HG02885 (cell line): ENCODE results near the gene ZNF74.
A peak's percentile ranks its signal among the peaks of the same experiment; 100 is the strongest.
"Not testable (repeated sequence)": the region's sequence is repeated elsewhere in the genome, so short reads cannot be mapped to it uniquely, and the experiment has no call there.

Experiments used
- ATAC-seq: cut with Tn5 transposase; IDR thresholded peaks from one replicate; pipeline ENCODE4 v1.9.1; 2021; ENCODE audit warnings: mild to moderate bottlenecking; ENCODE audit not compliant: unreplicated experiment, poor library complexity

Gene ZNF74

GRCh38 chr22:20393705-20394476, at the start of gene ZNF74:
TSS of gene ZNF74 (plus strand) at chr22:20394151. CDS start at chr22:20394629, 478 bp downstream.
- peak; percentile 88 for ATAC-seq

DNA sequence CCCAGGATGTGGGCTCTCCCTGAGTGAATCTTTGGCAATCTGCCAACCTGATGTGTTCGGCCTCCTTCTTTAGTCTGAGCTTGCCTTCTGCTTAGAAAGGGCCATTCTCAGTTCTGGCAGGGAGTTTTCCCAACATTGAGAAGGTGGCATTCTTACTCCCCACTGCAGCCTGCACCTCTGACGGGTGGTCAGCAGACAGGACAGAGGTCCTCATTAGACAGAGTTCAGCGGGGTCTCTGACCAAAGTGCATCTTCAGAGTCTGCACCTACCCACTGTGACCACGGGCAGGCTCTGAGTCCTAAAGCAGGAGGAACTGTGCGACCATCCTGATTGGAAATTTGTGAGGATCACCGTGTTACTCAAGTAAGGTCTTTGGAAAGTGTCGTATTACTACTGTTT, 47.4 kb upstream of the ZNF74 start:
- not testable (repeated sequence) for ATAC-seq

DNA sequence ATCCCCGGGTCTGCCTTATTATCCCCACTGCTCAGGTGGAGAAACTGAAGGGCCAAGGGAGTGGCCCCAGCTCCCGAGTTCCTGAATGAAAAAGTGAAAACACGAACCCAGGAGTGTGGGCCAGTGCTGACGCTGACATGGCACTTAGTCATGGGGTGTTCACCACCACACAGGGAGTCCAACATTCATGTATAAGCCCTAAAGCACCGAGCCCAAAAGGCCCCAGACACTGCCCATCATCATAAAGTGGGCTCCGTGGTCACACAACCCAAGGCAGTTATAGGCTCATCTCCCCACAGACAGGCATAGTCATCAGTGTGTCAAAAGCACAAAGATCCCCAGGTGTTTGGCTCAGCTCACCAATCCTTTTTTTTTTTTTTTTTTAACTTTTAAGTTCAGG, 41.4 kb upstream of the ZNF74 start:
- not testable (repeated sequence) for ATAC-seq

DNA sequence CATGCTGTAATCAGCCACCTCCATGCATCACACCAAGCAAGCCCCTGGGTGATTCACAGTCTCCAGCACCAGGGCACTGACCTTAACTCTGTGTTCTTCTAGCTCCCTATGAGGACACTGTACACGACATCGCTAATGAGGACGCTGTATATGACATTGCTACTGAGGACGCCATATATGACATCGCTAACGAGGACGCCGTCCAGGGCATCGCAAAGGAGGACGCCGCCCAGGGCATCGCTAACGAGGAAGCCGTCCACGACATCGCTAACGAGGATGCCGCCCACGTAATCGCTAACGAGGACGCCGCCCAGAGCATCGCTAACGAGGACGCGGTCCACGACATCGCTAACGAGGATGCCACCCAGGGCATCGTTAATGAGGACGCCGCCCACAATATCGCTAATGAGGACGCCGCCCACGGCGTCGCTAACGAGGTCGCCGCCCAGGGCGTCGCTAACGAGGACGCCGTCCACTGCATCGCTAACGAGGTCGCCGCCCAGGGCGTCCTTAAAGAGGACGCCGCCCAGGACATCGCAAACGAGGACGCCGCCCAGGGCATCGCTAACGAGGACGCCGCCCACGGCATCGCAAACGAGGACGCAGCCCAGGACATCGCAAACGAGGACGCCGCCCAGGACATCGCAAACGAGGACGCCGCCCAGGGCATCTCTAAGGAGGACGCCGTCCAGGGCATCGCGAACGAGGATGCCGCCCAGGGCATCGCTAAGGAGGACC, 39.5 kb upstream of the ZNF74 start:
- no peak for ATAC-seq

DNA sequence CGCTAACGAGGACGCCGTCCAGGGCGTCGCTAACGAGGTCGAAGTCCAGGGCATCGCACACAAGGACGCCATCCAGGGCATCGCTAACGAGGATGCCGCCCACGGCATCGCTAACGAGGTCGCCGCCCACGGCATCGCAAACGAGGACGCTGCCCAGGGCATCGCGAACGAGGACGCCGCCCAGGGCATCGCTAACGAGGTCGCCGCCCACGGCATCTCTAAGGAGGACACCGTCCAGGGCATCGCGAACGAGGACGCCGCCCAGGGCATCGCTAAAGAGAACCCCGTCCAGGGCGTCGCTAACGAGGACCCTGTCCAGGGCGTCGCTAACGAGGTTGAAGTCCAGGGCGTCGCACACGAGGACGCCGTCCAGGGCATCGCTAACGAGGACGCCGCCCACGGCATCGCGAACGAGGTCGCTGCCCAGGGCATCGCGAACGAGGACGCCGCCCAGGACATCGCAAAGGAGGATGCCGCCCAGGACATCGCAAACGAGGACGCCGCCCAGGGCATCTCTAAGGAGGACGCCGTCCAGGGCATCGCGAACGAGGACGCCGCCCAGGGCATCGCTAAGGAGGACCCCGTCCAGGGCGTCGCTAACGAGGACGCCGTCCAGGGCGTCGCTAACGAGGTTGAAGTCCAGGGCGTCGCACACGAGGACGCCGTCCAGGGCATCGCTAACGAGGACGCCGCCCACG, 37.9 kb upstream of the ZNF74 start:
- not testable (repeated sequence) for ATAC-seq

DNA sequence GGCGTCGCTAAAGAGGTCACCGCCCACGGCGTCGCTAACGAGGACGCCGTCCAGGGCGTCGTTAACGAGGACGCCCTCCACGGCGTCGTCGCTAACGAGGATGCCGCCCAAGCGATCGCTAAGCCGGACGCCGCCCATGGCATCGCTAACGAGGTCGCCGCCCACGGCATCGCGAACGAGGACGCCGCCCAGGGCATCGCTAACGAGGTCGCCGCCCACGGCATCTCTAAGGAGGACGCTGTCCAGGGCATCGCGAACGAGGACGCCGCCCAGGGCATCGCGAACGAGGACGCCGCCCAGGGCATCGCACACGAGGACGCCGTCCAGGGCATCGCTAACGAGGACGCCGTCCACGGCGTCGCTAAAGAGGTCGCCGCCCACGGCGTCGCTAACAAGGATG, 37.0 kb upstream of the ZNF74 start:
- ATAC-seq = not testable (repeated sequence)

DNA sequence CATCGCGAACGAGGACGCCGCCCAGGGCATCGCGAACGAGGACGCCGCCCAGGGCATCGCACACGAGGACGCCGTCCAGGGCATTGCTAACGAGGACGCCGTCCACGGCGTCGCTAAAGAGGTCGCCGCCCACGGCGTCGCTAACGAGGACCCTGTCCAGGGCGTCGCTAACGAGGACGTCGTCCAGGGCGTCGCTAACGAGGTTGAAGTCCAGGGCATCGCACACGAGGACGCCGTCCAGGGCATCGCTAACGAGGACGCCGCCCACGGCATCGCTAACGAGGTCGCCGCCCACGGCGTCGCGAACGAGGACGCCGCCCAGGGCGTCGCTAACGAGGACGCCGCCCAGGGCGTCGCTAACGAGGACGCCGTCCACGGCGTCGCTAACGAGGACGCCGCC, 36.0 kb upstream of the ZNF74 start:
- ATAC-seq = not testable (repeated sequence)

DNA sequence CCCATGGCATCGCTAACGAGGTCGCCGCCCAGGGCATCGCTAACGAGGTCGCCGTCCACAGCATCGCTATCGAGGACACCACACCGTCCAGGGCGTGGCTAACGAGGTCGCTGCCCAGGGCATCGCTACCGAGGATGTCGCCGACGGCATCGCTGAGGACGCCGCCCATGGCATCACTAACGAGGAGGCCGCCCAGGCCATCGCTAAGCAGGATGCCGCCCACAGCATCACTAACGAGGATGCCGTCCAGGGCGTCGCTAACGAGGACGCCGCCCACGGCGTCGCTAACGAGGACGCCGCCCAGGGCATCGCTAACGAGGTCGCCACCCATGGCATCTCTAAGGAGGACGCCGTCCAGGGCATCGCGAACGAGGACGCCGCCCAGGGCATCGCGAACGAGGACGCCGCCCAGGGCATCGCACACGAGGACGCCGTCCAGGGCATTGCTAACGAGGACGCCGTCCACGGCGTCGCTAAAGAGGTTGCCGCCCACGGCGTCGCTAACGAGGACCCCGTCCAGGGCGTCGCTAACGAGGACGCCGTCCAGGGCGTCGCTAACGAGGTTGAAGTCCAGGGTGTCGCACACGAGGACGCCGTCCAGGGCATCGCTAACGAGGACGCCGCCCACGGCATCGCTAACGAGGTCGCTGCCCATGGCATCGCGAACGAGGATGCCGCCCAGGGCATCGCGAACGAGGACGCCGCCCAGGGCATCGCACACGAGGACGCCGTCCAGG, 35.3 kb upstream of the ZNF74 start:
- ATAC-seq = not testable (repeated sequence)

- not testable (repeated sequence) for ATAC-seq
Observed at GRCh38 chr22:20360261-20360660, 33.7 kb upstream of the ZNF74 start.

GRCh38 chr22:20360866-20361751, 32.8 kb upstream of the ZNF74 start:
- not testable (repeated sequence) for ATAC-seq

DNA sequence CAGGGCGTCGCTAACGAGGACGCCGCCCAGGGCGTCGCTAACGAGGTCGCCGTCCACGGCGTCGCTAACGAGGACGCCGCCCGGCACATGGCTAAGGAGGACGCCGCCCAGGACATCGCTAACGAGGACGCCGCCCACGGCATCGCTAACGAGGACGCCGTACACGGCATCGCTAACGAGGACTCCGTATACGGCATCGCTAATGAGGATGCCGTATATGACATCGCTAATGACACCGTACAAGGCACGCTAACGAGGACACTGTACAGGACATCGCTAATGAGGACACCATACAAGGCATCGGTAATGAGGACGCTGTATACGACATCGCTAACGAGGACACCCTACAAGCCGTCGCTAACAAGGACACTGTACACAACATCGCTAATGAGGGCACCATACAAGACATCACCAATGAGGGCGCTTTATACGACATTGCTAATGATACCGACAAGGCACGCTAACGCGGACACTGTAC, 32.2 kb upstream of the ZNF74 start:
- ATAC-seq = not testable (repeated sequence)

DNA sequence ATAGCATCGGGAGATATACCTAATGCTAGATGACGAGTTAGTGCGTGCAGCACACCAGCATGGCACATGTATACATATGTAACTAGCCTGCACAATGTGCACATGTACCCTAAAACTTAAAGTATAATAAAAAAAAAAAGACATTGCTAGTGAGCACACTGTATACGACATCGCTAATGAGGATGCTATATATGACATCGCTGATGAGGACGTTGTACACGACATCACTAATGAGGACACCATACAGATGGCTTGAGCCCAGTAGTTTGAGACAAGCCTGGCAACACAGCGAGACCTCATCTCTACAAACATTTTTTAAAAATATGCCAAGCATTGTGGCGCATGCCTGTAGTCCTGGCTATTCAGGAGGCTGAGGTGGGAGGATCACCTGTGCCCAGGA, 31.5 kb upstream of the ZNF74 start:
- not testable (repeated sequence) for ATAC-seq

- ATAC-seq = not testable (repeated sequence)
Observed at GRCh38 chr22:20364335-20365260, 29.4 kb upstream of the ZNF74 start.

- not testable (repeated sequence) for ATAC-seq
Observed at GRCh38 chr22:20366841-20367240, 27.1 kb upstream of the ZNF74 start.

GRCh38 chr22:20368875-20369274, 25.1 kb upstream of the ZNF74 start:
- ATAC-seq = not testable (repeated sequence)

GRCh38 chr22:20371687-20372086, 22.3 kb upstream of the ZNF74 start:
- not testable (repeated sequence) for ATAC-seq

- not testable (repeated sequence) for ATAC-seq
Observed at GRCh38 chr22:20372406-20372854, 21.5 kb upstream of the ZNF74 start.

DNA sequence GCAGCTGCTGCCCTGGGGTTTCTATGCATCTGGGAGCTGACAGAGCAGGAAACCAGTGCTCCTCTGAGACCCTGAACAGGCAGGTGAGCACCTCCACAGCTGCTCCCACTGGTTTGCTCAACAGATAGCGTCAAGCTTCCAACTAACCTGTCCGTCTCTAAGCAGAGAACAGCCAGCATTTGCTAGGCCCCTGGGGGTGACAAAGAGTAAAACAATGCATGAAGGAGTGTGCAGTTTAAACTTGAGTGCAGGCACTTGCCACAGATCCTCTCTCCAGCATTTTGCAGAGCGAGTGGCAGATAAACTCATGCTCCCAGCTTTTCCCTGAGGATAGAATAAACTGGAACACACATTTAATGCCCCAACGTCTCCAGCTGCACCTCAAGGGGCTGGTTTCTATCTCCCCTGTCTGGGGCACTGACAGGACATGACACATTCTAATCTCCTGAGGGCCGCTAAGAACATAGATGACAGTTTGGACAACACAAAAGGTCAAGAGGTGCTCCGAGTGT, 20.7 kb upstream of the ZNF74 start:
- not testable (repeated sequence) for ATAC-seq
